Gastrocnemius medialis (tissue), 4 donors: ENCODE measurements around the gene DGLUCY.

ENCODE experiments used
- CTCF ChIP-seq, 5 experiments: fragments of 450-650 bp in 3 of 5; fragments of 200-600 bp in 2 of 5; sonication (generic) in 2 of 5; IDR thresholded peaks in 4 of 5; conservative IDR thresholded peaks in 1 of 5; 1 replicate in 4 of 5; 2 replicates in 1 of 5; pipeline ENCODE4 v1.5.1; 2016 to 2019; ENCODE audit warnings: antibody characterized with exemption in 5 of 5, mild to moderate bottlenecking in 3 of 5, moderate library complexity in 3 of 5
- POLR2A ChIP-seq, 2 donors: fragments of 450-650 bp; IDR thresholded peaks; one replicate each; pipeline ENCODE4 v1.6.1; 2017; ENCODE audit warnings: antibody characterized with exemption in 2 of 2, mild to moderate bottlenecking in 2 of 2, moderate library complexity in 2 of 2

GRCh38 chr14:91250912-91251311, 137.0 kb downstream of the DGLUCY start:
- TF ChIP-seq POLR2A (IDR thresholded peaks at IDR 0.05): no peak
- TF ChIP-seq CTCF (IDR thresholded peaks at IDR 0.05 in 4 of 5, conservative IDR thresholded peaks at IDR 0.05 in 1 of 5): no peak
